Adrenal gland (tissue), 5 donors: ENCODE results near the gene IL31RA.

ENCODE experiments used
- POLR2A ChIP-seq, 2 donors: fragments of 450-650 bp; IDR thresholded peaks; one replicate each; pipeline ENCODE4 v1.6.1; 2017; ENCODE audit warnings: antibody characterized with exemption in 2 of 2, mild to moderate bottlenecking in 2 of 2, moderate library complexity in 1 of 2
- TF ChIP-seq, protein P1 (sequence below), 6 experiments: fragments of 450-650 bp in 4 of 6; fragments of 200-600 bp in 2 of 6; sonication (generic) in 1 of 6; IDR thresholded peaks; 1 replicate in 5 of 6; 2 replicates in 1 of 6; pipeline versions ENCODE4 v1.5.1 to v1.8.0; 2016 to 2021; ENCODE audit warnings: antibody characterized with exemption in 6 of 6, mild to moderate bottlenecking in 2 of 6, moderate library complexity in 1 of 6
- donor health status: DM: no; HTN: no; CAD: no.

DNA sequence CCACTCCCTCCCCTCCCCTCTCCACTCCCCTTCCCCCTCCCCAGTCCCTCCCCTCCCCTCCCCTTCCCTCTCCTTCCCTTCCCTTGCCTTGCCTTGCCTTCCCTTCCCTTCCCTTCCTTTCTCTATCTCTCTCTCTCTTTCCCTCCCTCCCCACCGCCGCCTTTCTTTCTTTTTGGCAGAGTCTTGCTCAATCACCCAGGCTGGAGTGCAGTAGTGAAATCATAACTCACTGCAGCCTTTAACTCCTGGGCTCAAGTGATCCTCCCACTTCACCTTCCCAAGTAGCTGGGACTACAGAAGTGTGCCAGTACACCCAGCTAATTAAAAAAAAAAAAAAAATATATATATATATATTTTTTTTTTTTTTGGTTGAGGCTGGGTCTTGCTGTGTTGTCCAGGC is 45.5 kb downstream of the IL31RA start:
- TF ChIP-seq, protein P1, sequence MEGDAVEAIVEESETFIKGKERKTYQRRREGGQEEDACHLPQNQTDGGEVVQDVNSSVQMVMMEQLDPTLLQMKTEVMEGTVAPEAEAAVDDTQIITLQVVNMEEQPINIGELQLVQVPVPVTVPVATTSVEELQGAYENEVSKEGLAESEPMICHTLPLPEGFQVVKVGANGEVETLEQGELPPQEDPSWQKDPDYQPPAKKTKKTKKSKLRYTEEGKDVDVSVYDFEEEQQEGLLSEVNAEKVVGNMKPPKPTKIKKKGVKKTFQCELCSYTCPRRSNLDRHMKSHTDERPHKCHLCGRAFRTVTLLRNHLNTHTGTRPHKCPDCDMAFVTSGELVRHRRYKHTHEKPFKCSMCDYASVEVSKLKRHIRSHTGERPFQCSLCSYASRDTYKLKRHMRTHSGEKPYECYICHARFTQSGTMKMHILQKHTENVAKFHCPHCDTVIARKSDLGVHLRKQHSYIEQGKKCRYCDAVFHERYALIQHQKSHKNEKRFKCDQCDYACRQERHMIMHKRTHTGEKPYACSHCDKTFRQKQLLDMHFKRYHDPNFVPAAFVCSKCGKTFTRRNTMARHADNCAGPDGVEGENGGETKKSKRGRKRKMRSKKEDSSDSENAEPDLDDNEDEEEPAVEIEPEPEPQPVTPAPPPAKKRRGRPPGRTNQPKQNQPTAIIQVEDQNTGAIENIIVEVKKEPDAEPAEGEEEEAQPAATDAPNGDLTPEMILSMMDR (IDR thresholded peaks at IDR 0.05), result no peak
- TF ChIP-seq POLR2A (IDR thresholded peaks at IDR 0.05), result no peak
